TTC549 (cell line): Measurements from ENCODE around the gene ASB11.
A peak's percentile ranks its signal among the peaks of the same experiment; 100 is the strongest.
"Not testable (repeated sequence)": the region's sequence is repeated elsewhere in the genome, so short reads cannot be mapped to it uniquely, and the experiment has no call there.

Experiments used
- FAIRE-seq: peaks from 2 replicates; lab custom pipeline; 2012; peaks lifted over from hg19 to GRCh38; lab: Jason Lieb, UNC

ASB11 gene

DNA sequence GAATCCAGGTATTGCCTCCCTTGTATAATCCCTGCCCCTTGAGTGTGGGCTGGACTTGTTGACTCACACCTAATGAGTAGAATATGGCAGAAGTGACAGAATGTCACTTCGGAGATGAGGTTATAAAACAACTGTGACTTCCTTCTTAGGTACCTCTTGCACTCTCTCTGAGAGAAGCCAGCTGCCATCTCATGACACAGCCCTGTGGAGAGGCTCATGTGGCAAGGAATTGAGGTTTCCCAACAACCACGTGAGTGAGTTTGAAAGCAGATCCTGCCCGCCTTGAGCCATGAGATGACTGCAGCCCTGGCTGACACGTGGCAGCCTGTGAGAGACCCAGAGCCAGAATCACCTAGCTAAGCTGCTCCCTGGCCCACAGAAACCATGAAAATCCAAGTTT is 13.5 kb downstream of the ASB11 start:
- FAIRE-seq, result no peak

DNA sequence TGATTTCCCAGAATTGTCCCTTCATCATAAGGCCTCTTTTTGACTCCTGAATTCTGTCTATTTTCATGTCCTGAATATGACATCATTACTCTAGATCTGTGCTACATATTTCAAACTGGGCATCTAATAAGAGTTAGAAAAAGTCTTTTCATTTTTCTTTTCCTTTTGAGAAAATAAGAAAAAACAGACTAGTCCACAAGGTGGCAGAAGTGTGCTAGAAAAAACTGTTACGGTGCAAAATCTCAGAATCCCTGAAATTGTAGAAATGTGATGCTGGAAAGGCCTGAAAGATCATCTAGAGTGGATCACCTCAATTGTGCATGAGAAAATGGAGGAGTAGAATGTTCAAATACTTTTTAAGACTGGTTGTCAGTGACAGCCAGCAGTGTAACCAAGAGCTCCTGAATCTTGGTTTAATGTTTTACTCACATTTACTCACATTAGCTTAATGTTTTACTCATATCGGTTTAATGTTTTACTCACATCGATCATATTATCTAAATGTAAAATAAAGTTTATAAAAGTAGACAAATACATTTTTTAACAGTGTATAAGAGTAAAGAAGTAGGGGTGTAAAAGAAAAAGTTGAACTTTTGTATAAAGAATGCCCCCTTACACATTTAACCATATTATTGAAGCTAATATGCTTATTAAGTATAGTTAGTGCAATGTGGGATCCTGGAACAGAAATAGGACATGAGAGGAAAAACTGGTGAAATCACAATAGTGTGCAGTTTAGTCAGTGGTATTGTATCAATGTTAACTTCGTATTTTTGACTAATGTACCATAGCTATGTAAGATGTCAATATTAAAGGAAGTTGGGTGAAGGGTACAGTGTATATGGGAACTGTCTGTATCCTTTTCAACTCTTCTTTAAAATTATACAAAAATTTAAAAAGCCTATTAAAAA is 15.2 kb downstream of the ASB11 start:
- peak; percentile 57 for FAIRE-seq

DNA sequence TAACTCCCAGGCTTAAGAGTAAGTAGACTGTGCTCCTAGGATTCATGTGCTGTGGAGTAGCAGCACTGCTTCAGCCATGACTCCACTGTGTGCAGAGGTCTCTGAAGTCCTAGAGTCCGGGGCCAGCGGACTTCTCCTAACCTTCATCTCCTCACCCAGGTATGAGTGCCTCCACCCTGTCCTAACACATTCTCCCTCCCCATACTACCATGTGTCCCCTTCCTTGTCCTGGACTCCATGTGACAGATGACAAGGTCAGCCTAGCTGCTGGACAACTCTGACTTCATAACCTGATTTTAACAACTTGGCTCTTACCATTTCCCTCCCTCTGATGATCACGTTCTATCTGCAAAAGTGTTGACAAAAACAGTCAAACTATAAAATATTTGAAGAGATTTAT is 16.7 kb downstream of the ASB11 start:
- no peak for FAIRE-seq

DNA sequence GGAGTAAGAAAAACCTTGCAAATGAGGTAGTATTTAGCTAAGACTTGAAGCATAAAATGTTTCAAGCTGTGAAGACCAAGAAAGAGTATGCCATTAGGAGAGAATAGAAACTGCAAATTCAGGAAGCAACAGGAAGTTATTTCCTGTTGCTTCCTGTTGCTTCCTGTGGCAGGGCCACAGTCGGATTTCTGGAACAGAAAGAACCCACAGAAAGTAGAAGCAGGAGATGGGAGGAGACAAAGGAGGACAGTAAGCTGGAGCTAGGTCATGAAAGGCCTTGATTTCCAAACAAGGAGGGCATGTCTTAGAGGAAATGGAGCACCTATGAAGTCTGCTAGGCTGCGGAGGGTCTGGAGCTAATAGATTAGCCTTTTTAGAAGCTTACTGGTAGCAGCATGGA is 17.2 kb downstream of the ASB11 start:
- no peak for FAIRE-seq

DNA sequence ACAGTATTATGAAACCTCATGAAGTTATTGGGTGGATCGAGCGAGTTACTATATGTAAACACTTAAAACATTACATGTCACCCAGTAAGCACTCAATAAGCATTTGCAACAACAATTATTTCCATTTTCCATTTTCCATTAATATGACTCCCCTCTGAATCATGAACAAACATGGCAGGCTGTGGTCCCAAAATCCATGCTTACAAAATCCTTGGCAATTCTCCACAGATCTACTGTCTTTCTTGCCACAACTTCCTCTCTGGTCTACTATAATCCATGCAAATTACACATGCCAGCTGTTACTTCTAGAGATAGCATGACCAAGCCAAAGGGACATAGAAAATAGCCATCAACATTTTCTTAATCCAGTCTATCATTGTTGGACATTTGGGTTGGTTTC is 22.0 kb downstream of the ASB11 start:
- FAIRE-seq, result no peak

DNA sequence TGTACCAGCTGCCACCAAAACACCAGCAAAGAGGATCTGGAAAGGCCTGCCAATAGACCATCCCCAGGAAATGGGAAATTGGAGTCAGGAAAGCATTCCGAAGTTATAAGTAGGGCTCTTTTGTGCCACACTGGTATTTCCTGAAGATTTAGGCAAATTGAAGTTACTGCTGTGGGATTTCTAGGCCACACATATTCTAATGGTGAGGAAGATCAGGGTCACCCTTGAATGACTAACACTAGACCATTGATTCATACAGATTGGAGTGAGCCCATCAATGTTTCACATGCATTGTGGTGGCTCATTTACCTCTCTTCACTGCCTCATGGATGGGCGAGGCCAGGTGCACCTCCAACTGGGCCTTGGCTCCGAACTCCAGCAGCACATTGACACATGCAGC is 22.6 kb downstream of the ASB11 start:
- FAIRE-seq, result no peak

DNA sequence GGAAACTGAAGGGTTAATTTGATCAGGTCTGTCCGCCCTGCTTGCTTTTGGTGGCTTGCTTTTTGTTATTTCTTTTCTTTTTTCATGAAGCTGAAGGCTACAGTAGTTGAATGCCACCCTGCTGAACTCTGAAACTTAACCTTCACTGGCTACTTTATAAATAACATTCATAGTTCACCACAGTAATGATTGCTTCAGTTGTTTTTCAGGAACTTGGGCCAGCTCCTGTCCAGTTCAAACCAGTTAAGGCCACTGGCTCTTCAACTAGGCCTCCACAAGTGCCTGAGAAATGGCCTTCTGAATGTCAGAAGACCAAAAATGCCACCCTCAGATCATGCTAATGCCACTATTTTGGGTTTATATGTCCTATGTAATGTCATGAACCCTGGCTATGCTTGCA is 37.8 kb downstream of the ASB11 start:
- no peak for FAIRE-seq

DNA sequence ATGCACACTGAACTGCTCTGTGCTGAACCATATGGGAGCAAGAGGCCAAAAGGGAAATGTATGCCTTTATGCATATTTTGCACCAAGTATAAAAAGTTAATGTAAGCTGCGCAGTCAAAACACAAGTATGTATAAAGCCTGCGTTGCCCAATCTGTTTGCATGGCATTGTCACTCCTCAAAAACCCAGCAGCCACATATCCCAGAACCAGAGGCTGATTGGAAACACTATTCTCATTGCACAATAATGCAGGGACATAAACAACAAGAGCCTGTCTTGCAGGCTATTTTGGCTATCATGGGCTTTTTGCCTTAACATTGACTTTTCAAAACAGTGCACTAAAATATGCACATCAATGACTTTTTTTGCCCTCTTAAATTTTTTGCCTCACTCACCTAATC is 40.5 kb downstream of the ASB11 start:
- FAIRE-seq, result no peak

DNA sequence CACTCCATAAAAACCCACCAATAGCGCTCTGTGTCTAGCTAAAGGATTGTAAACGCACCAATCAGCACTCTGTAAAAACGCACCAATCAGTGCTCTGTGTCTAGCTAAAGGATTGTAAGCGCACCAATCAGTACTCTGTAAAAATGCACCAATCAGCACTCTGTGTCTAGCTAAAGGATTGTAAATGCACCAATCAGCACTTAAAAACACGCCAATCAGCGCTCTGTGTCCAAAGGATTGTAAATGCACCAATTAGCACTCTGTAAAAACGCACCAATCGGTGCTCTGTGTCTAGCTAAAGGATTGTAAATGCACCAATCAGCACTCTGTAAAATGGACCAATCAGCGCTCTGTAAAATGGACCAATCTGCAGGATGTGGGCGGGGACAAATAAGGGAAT is 42.2 kb downstream of the ASB11 start:
- FAIRE-seq, result not testable (repeated sequence)

DNA sequence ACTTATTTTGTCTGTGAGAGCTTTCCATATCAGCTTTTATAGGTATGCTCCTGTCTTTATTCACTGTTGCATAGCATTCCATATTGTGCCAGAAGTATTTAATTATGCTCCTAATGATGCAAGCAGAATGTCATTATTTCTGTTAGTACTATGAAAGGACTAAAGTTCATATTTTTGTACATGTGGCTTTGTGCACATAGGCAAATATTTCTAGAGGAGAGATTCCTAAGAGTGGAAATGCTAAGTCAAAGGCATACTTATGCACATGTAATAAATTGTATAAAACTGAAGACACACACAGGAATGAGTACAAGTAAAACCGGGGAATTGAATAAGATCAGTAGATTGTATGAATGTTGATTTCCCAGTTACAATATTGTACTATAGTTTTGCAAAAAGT is 43.7 kb downstream of the ASB11 start:
- no peak for FAIRE-seq

DNA sequence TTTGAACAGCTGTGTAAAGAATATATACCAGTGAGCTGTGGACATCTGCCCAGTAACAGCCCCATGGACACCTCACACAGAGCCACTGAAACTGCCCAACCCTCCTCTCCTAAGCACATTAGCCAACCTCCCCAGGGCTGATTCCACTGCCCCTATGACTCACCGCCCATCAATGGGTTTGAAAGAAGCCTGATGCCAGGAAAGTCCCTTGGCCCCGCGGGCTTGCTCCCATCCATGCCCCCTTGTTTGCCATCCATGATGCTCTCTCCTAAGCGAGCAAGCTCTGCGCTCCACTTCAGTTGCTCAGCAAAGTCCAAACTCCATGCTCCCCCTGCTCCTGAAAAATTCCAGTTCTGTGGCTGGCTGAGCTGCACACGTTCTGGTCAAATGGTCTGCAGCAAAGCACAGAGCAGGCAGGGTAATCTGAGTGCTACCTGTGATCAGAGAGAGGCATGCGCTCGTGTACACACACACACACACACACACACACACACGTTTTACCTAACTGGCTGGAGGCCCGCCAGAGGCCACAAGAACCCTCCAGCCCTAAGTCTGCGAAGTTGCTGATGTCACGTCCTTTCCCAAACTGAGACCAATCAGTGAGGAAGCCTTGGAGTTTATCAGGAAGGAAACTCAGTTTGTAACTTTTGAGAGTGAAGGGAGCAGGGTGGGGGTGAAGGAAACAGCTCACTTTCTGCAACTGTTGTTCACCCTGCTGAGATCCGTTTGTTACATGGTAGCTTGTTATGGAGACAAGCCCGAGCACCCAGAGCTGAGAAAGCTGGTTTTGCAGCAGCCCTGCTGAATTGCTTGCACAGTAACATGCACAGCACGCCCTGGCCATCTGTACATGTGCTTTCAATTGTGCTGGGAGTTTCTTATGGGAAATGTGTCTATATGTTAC is 45.6 kb downstream of the ASB11 start, which contains the start of gene ASB9:
ASB9 (minus strand) TSS at position 466 of the 904 bp plus-strand sequence; CDS start at position 257, 209 bp downstream.
- no peak for FAIRE-seq

DNA sequence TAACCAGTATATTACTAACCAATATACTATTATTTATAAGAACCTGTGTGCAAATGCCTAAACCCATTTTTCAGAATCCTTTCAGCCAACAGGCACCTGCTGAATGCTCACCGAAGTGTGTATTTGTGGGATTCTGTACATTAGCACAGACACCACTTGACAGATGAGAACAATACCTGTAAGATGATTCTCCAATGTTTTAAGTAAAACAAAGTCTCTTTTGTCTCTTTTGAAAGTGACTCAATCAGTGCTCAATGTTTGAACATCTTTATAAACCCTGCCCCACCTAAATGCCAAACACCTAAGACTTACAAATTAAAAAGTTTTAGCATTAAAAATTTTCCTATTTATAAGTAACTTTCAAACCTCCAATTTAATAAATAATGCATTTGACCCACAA is 46.3 kb downstream of the ASB11 start:
- no peak for FAIRE-seq

DNA sequence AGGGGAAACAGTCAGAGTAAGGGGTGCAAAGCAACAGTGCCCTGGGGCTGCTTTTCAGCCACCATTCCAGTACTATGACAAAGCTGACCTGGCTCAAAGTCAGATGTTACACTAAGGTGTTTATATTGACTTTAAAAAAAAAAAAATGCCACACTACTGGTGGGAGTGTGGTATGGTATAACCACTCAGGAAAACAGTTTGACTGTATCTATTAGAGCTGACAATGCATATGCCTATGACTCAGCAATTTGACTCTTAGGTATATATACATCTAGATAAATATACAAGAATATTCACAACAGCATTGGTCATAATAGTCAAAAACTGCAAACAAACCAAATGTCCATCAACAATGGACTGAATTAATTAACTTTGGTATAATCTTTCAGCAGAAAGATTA is 60.6 kb downstream of the ASB11 start:
- no peak for FAIRE-seq

DNA sequence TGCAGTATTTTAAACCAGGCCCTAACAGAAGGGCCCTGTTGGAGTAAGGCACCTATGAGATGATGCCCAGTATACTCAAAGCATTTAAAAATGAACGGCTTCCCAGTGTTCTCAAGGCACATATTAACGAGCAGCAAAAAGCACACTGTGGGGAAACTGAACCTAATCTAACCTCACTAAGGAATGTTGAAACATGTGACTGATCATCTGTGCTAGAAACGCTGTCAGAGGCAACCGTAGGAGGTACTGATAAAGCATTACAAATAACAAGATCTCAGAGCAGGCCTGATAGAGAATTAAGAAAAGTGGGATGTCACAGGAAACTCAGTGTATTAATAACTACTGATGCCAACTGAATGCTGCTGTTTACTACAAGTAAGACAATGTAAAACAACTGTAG is 69.5 kb downstream of the ASB11 start:
- FAIRE-seq, result no peak

DNA sequence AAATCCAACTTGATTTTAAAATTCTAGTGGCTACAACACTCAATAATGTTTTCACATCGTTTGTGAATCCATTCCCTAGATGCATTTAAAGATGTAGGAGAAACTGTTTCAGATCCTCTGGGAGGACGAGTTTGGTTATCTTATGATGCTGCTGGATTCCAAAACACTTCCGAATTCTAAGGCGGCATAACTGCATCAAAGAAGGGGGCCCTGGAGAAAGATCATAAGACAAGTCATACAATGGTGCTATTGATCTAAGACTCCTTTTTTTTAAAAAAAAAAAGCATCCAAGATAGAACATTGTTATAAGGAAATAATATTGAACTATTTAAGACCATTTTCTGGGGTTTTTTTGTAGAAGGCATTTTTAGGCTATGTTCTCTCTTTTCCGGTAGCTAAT is 71.0 kb downstream of the ASB11 start:
- FAIRE-seq, result no peak

DNA sequence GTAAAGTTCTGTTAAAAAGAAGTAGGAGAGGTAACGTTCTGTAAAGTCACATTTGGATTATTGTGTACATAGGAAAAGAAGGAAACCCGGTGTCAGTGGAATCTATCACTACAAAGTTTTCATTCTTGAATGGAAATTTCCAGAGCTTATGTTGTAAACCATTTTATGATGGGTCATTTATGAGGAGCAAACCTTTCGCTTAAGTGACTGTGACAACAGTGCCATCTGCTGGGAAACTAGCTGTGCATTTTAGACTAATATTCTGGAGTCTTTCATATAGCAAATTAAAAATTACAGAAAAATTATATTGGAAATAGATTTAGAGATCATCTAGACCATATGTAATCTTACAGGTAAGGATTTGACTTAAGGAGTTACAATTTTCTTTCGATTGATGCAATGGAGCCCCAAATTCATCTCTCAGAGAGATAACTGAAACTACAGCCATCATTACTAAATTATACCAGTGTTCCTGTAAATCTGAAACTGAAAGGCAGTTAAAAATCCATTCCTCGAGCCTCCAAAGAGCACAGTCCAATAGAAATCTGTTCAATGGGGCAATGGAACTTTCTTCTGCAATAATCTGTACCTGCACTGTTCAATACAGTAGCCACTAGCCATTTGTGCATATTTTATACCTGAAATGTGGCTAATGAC is 72.4 kb downstream of the ASB11 start:
- FAIRE-seq, result no peak

DNA sequence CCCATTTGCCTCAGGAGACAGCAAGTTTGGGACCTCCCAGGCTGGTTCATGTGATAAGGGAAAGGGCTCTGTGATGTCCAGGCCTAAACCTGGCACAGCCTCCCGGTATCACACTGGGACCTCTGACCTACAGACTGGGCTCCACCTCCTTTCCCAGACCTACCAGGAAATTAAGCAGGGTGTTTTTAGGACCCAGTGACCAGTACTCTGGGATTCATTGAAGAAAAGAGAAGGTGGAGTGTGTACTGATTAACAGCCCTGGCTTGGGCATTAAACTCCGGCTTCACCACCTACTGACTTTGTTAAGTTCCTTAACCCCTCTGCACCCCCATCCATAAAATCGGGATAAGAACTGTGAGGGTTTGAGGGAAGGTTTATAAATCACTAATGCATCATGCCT is 74.1 kb downstream of the ASB11 start:
- no peak for FAIRE-seq

DNA sequence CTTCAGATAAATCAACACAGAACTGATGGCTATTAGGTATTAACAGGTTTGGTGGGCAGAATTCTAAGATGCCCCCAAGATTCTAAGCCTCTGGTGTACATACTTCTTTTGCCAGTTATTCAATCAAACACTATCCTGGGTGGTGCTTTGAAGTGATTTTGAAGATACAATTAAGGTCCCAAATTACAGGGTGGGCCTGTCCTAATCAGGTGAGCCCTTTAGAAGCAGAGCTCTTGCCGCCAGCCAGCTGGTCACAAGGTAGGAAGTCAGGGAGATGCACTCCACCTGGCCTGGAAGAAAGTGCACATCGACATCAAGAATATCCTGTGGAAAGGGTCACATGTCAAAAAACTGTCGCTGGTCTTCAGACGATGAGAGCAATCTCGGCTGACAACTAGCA is 75.0 kb downstream of the ASB11 start:
- no peak for FAIRE-seq

DNA sequence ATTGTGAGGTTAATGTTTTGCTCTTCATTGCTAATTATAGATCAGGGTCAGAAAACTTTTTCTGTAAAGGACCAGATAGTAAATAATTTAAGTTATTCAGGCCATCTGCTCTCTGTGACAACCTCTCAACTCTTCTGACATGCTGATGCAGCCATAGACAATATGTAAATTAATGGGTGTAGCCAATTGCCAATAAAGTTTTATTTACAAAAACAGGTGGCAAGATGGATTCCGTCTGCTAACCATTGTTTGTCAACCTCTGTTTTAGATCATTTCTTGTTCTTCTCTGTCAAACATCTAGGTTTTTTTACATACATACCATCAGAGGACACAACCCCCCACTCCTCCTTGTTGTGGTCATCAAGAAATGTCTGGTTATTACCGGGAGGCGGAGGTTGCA is 79.3 kb downstream of the ASB11 start:
- FAIRE-seq, result no peak

DNA sequence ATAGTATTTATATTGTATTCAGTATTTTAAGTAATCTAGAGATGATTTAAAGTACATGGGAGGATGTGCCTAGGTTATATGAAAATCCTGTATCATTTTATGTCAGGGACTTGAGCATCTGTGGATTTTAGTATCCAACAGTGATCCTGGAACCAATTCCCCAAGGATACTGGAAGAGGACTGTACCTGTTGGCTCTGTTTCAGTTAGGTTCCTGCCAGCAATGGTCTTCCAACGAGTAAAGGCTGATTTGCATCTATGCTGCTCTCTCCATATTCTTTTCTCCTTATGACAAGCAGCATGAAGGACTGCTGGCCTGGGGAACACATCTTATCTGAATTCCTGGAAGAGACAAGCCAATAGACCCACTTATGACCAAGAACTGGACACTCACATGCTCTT is 80.4 kb downstream of the ASB11 start:
- no peak for FAIRE-seq

DNA sequence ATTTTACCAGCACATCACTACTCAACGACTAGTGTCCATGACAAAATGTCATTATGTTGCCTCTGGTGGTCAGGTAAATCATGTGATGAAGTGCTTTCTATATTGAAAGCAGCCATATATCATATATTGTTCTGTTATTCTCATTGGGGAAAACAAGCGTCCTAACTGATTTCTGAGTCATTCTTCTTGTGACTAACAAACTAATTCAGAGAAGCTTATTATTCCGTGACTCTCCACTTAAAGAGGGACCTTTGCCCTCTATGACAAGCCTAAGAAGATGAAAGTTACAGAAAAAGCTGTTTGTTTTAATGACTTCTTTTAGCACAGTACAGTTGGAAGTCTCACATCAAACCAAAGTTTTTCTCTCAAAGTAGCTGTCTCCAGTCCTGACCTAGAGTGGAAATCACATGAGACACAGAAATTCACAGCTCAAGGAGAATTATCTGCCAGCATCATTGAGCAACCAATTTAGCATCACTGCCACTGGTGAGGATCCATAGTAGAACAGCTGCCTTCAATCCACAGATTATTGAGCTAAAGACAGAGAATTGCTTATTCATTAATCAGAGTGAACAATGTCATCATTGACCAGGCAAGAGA is 81.9 kb downstream of the ASB11 start:
- FAIRE-seq, result no peak
